Mesenteric fat pad (tissue), 1 donor: ENCODE results near the gene TBC1D3K. TPM values are rescaled to one million over a fixed set of nuclear protein-coding genes. Genes with fewer than 3 reads are reported as not detected.
"Not testable (repeated sequence)": the region's sequence is repeated elsewhere in the genome, so short reads cannot be mapped to it uniquely, and the experiment has no call there.

Source experiments
- DNase-seq: peaks from one replicate; pipeline ENCODE4 v3.0.0-alpha.2; 2020; ENCODE audit warnings: low spot score
- long read RNA-seq: library from polyadenylated mRNA; unstranded; transcript quantifications from one replicate; pipeline ENCODE4 v2.0.0, GENCODE V29; 2020
- total RNA-seq: library from RNA; stranded (reverse); fragmentation: NEBNext Ultra II Directional; extraction: Animal tissue kit (Norgen Biotek cat#: 25700); gene quantifications from one replicate; pipeline ENCODE4 v1.2.1, GENCODE V29; 2021
- donor health status: DM: yes; HTN: yes; CAD: no.

The TBC1D3K gene
- not detected for total RNA-seq
- long read RNA-seq: 0 reads

- not testable (repeated sequence) for DNase-seq
Measured at GRCh38 chr17:37924115-37924514, at the start of gene TBC1D3K. TSS of gene TBC1D3K (plus strand) at chr17:37924415. CDS start at chr17:37926000, 1,585 bp downstream.

GRCh38 chr17:37884516-37884915, 39.7 kb upstream of the TBC1D3K start:
- no peak for DNase-seq

GRCh38 chr17:37885136-37885535, 39.1 kb upstream of the TBC1D3K start:
- DNase-seq: no peak

GRCh38 chr17:37888881-37889280, 35.3 kb upstream of the TBC1D3K start:
- DNase-seq: no peak

GRCh38 chr17:37896961-37897360, 27.3 kb upstream of the TBC1D3K start:
- DNase-seq: not testable (repeated sequence)

Other genes starting within 250 kb of the TBC1D3K start
- gene HNF1B, start 179.4 kb upstream of the TBC1D3K start, total RNA-seq: not detected
- gene TBC1D3L, start 64.6 kb downstream of the TBC1D3K start, total RNA-seq: 5.5 TPM
- gene TBC1D3D, start 79.6 kb downstream of the TBC1D3K start, total RNA-seq: not detected
- 0.19 TPM for gene TBC1D3C, start 144.2 kb downstream of the TBC1D3K start, total RNA-seq
- gene TBC1D3E, start 203.5 kb downstream of the TBC1D3K start, total RNA-seq: not detected